KOPT-K1 (cell line): ENCODE measurements around the gene CUL3.

Experiments used
- H3K27ac ChIP-seq: fragments of 200-600 bp; sonication (generic); 2 replicates; pipeline ENCODE4 v1.5.1; 2016; ENCODE audit warnings: antibody characterized with exemption, mild to moderate bottlenecking, low read depth, low read length; ENCODE audit not compliant: poor library complexity, severe bottlenecking
- H3K36me3 ChIP-seq: fragments of 200-600 bp; sonication (generic); 2 replicates; pipeline ENCODE4 v1.5.1; 2017; ENCODE audit warnings: antibody characterized with exemption, mild to moderate bottlenecking, low read length, moderate library complexity; ENCODE audit not compliant: insufficient read depth
- H3K9me3 ChIP-seq: fragments of 200-600 bp; sonication (generic); 2 replicates; pipeline ENCODE4 v1.5.1; 2017; ENCODE audit warnings: antibody characterized with exemption, low read length, mild to moderate bottlenecking; ENCODE audit not compliant: insufficient read depth, poor library complexity, severe bottlenecking

CUL3 gene

GRCh38 chr2:224565452-224566035 is 19.6 kb downstream of the CUL3 start:
- Histone ChIP-seq H3K27ac (no peak overlapping the region), H3K9me3 (peaks cover 18% of the 10 kb centered on the region), H3K36me3 (peaks cover 21% of the 10 kb centered on the region)

GRCh38 chr2:224563537-224563936 is 21.6 kb downstream of the CUL3 start:
- peaks cover 21% of the 10 kb centered on the region for H3K36me3 ChIP-seq
- H3K9me3 ChIP-seq: peaks cover 18% of the 10 kb centered on the region
- no peak overlapping the region for H3K27ac ChIP-seq

GRCh38 chr2:224562831-224563230 is 22.3 kb downstream of the CUL3 start:
- H3K27ac ChIP-seq: no peak overlapping the region
- H3K9me3 ChIP-seq: peaks cover 18% of the 10 kb centered on the region
- peaks cover 21% of the 10 kb centered on the region for H3K36me3 ChIP-seq

- Histone ChIP-seq H3K27ac (no peak overlapping the region), H3K9me3 (peaks cover 7% of the 10 kb centered on the region), H3K36me3 (peaks cover 21% of the 10 kb centered on the region)
Measured at GRCh38 chr2:224561234-224562005, 23.7 kb downstream of the CUL3 start.

- Histone ChIP-seq H3K27ac (no peak overlapping the region), H3K9me3 (no peaks in the 10 kb centered on the region), H3K36me3 (peaks cover 21% of the 10 kb centered on the region)
Measured at GRCh38 chr2:224560549-224560948, 24.6 kb downstream of the CUL3 start.

- Histone ChIP-seq H3K36me3 (peaks cover 38% of the 10 kb centered on the region), H3K27ac (no peak overlapping the region), H3K9me3 (no peaks in the 10 kb centered on the region)
Measured at GRCh38 chr2:224557610-224558009, 27.6 kb downstream of the CUL3 start.

GRCh38 chr2:224556381-224556780 is 28.8 kb downstream of the CUL3 start:
- H3K9me3 ChIP-seq: no peaks in the 10 kb centered on the region
- H3K36me3 ChIP-seq: peaks cover 50% of the 10 kb centered on the region
- H3K27ac ChIP-seq: no peak overlapping the region

- Histone ChIP-seq H3K36me3 (peaks cover 51% of the 10 kb centered on the region), H3K9me3 (no peaks in the 10 kb centered on the region), H3K27ac (no peak overlapping the region)
Measured at GRCh38 chr2:224555823-224556366, 29.3 kb downstream of the CUL3 start.

GRCh38 chr2:224552771-224553170 is 32.4 kb downstream of the CUL3 start:
- H3K27ac ChIP-seq: no peak overlapping the region
- H3K9me3 ChIP-seq: no peaks in the 10 kb centered on the region
- peaks cover 71% of the 10 kb centered on the region for H3K36me3 ChIP-seq

GRCh38 chr2:224551693-224552092 is 33.5 kb downstream of the CUL3 start:
- peaks cover 69% of the 10 kb centered on the region for H3K36me3 ChIP-seq
- H3K9me3 ChIP-seq: no peaks in the 10 kb centered on the region
- H3K27ac ChIP-seq: no peak overlapping the region

- peaks cover 57% of the 10 kb centered on the region for H3K36me3 ChIP-seq
- no peaks in the 10 kb centered on the region for H3K9me3 ChIP-seq
- H3K27ac ChIP-seq: no peak overlapping the region
Measured at GRCh38 chr2:224546926-224547325, 38.2 kb downstream of the CUL3 start.

- Histone ChIP-seq H3K36me3 (peaks cover 59% of the 10 kb centered on the region), H3K9me3 (peaks cover 4% of the 10 kb centered on the region), H3K27ac (no peak overlapping the region)
Measured at GRCh38 chr2:224545884-224546644, 39.1 kb downstream of the CUL3 start.

GRCh38 chr2:224543939-224544338 is 41.2 kb downstream of the CUL3 start:
- Histone ChIP-seq H3K36me3 (peaks cover 65% of the 10 kb centered on the region), H3K9me3 (peaks cover 6% of the 10 kb centered on the region), H3K27ac (no peak overlapping the region)

- H3K9me3 ChIP-seq: peaks cover 6% of the 10 kb centered on the region
- H3K36me3 ChIP-seq: peaks cover 65% of the 10 kb centered on the region
- H3K27ac ChIP-seq: no peak overlapping the region
Measured at GRCh38 chr2:224538561-224539138, 46.5 kb downstream of the CUL3 start.

- no peak overlapping the region for H3K27ac ChIP-seq
- no peaks in the 10 kb centered on the region for H3K9me3 ChIP-seq
- peaks cover 65% of the 10 kb centered on the region for H3K36me3 ChIP-seq
Measured at GRCh38 chr2:224532931-224533330, 52.2 kb downstream of the CUL3 start.
